Tibial artery (tissue), 4 donors: ENCODE data around the gene FXYD6.

ENCODE experiments used
- DNase-seq, 2 donors: peaks; one replicate each; pipeline ENCODE4 v3.0.0-alpha.2; 2019
- H3K27ac ChIP-seq, 2 donors: fragments of 200-600 bp; sonication (generic) in 1 of 2; 1 replicate in 1 of 2; 2 replicates in 1 of 2; pipeline ENCODE4 v1.5.1; 2018 to 2019; ENCODE audit warnings: mild to moderate bottlenecking in 1 of 2
- H3K27me3 ChIP-seq, 2 donors: fragments of 200-600 bp; sonication (generic) in 1 of 2; one replicate each; pipeline versions ENCODE4 v1.5.1 to v1.6.0; 2016 to 2019
- H3K36me3 ChIP-seq, 3 donors: fragments of 200-600 bp; sonication (generic) in 2 of 3; one replicate each; pipeline ENCODE4 v1.5.1; 2016 to 2019; ENCODE audit warnings: mild to moderate bottlenecking in 2 of 3
- H3K4me1 ChIP-seq, 4 donors: fragments of 200-600 bp; sonication (generic) in 2 of 4; 1 replicate in 3 of 4; 2 replicates in 1 of 4; pipeline ENCODE4 v1.5.1; 2016 to 2019
- H3K4me3 ChIP-seq, 2 donors: fragments of 200-600 bp; sonication (generic) in 1 of 2; 1 replicate in 1 of 2; 2 replicates in 1 of 2; pipeline ENCODE4 v1.5.1; 2018 to 2019; ENCODE audit warnings: mild to moderate bottlenecking in 2 of 2
- H3K9me3 ChIP-seq, 3 donors: fragments of 200-600 bp; sonication (generic) in 1 of 3; one replicate each; pipeline ENCODE4 v1.5.1; 2016 to 2019
- intact Hi-C: fragments of 100-400 bp; cut with DNase I; formaldehyde crosslinking; loops from one replicate; pipeline ENCODE4 v1.15.0; 2023; ENCODE audit warnings: low total_unique reads
- TF ChIP-seq, protein P1 (sequence below), 2 experiments: fragments of 200-600 bp in 1 of 2; fragments of 450-650 bp in 1 of 2; IDR thresholded peaks; one replicate each; pipeline ENCODE4 v1.5.1; 2017 to 2019; ENCODE audit warnings: antibody characterized with exemption in 2 of 2, mild to moderate bottlenecking in 1 of 2, moderate library complexity in 1 of 2

FXYD6 gene

DNA sequence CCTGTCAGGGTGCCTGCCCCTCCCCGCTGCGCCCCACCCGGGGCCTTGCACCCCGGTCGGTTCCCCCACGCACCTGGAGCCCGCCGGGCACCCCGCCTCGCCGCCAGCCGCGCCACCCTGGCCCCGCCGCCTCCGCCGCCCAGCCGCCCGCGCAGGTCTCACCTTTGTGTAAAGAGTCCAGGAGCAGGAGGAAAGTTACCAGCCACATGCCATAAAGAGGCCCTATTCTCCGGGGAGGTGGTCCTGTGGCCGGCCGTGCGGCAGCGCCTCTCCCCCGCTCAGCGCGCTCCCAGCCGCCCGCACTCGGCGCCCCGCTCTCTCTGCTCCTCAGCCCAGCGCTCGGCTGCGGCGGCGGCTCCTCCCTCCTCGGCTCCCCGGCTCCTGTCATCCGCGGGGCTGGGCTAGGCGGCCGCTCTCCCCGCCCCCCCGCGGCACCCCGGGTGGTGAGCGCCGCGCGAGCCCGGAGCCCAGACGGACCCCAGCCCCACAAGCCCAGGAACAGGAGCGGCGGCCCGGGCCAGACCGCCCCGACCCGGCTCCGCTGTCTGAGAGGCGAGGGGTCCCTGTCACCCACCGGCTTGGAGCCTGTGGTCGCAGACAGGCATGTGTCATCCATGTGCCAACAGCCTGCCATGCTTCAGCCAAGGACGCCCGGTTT is 79.5 kb downstream of the FXYD6 start, which contains the start of gene DSCAML1:
TSS of gene DSCAML1 (minus strand) at position 345 of the 658 bp plus-strand sequence. CDS start at position 208, 137 bp downstream.
- intact Hi-C loops: no loop called here
- H3K27ac ChIP-seq: no peak within 1 kb of the TSS
- H3K4me1 ChIP-seq: peaks cover 0 to 26% (median 19%) of the 10 kb centered on the region in 4 donors
- H3K4me3 ChIP-seq: peak within 1 kb of the TSS in 1 of 2 donors; percentile 13
- no peak for DNase-seq
- H3K9me3 ChIP-seq: no peaks in the 10 kb centered on the region
- TF ChIP-seq, protein P1, sequence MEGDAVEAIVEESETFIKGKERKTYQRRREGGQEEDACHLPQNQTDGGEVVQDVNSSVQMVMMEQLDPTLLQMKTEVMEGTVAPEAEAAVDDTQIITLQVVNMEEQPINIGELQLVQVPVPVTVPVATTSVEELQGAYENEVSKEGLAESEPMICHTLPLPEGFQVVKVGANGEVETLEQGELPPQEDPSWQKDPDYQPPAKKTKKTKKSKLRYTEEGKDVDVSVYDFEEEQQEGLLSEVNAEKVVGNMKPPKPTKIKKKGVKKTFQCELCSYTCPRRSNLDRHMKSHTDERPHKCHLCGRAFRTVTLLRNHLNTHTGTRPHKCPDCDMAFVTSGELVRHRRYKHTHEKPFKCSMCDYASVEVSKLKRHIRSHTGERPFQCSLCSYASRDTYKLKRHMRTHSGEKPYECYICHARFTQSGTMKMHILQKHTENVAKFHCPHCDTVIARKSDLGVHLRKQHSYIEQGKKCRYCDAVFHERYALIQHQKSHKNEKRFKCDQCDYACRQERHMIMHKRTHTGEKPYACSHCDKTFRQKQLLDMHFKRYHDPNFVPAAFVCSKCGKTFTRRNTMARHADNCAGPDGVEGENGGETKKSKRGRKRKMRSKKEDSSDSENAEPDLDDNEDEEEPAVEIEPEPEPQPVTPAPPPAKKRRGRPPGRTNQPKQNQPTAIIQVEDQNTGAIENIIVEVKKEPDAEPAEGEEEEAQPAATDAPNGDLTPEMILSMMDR (IDR thresholded peaks at IDR 0.05): no peak
- peaks cover 3 to 80% of the 10 kb centered on the region in 2 donors for H3K27me3 ChIP-seq
- H3K36me3 ChIP-seq: no peaks in the 10 kb centered on the region

DNA sequence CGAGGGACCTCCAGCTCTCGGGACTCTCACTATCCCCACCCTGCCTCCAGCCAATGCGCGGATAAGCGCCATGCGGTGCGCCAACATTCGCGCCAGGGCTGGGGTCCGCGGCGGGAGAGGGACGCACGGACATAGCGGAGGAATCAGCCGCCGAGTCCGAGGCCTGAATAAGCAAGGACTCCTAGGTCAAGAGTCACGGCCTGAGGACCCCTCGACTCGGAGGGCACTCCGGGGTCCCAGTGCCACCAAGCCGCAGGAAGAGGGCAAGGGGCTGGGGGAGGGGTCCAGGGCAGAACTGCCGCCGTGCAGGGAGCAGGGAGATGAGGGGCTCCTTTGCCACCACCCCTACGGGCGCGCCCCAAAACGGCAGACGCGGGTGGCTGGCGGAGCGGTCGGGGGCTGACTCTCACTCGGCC is 80.0 kb downstream of the FXYD6 start:
- no peaks in the 10 kb centered on the region for H3K9me3 ChIP-seq
- intact Hi-C loops: no loop called here
- peaks cover 3 to 85% of the 10 kb centered on the region in 2 donors for H3K27me3 ChIP-seq
- H3K4me3 ChIP-seq: peak overlapping the region in 1 of 2 donors; percentile 13
- DNase-seq: no peak
- H3K4me1 ChIP-seq: peaks cover 0 to 26% (median 19%) of the 10 kb centered on the region in 4 donors
- H3K36me3 ChIP-seq: no peaks in the 10 kb centered on the region
- no peak overlapping the region for H3K27ac ChIP-seq
- TF ChIP-seq, protein P1 (IDR thresholded peaks at IDR 0.05): no peak

DNA sequence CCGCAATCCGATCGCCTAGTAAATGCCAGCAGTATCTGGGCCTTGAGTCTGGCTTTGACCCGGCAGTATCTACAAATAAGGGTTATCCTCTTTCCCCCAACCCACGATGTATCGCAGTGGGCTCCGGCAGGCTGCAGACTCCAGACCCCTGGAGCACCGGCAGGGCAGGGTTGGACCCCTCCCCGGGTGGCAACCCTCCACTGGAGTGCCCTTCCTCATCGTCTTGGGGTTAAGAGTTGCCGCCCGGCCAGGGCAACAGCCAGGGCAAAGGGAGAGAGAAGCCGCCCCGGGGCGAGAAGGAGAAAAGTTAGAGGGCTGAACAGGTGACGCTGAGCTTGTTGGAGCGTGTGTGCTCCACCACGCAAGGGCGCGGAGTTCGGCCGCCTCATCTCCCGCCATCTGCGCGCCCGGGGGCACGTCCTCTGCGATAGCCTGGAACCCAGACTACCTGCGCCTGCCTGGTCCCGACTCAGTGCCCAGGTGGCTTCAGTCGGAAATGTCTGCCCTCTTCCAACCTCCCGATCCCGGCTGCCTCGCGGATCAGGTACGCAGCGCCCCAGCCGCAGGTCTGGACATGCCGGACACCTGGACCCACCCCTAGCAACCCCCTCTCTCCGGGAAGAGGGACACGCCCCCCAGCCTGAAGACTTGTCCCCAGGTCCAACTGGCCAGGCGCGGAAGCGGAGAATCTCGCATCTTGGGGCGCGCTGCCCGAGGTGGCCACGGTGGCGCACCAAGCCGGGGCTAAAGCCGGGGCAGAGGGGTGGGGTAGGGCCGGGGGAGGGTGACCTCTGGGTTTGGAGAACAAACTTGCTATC is 80.6 kb downstream of the FXYD6 start:
- Histone ChIP-seq H3K27me3 (peaks cover 3 to 91% of the 10 kb centered on the region in 2 donors), H3K27ac (no peak overlapping the region), H3K36me3 (no peaks in the 10 kb centered on the region), H3K9me3 (no peaks in the 10 kb centered on the region), H3K4me3 (peak overlapping the region in 1 of 2 donors; percentile 13), H3K4me1 (peaks cover 0 to 26% (median 19%) of the 10 kb centered on the region in 4 donors)
- intact Hi-C loops: no loop called here
- no peak for DNase-seq
- TF ChIP-seq, protein P1 (IDR thresholded peaks at IDR 0.05): no peak

DNA sequence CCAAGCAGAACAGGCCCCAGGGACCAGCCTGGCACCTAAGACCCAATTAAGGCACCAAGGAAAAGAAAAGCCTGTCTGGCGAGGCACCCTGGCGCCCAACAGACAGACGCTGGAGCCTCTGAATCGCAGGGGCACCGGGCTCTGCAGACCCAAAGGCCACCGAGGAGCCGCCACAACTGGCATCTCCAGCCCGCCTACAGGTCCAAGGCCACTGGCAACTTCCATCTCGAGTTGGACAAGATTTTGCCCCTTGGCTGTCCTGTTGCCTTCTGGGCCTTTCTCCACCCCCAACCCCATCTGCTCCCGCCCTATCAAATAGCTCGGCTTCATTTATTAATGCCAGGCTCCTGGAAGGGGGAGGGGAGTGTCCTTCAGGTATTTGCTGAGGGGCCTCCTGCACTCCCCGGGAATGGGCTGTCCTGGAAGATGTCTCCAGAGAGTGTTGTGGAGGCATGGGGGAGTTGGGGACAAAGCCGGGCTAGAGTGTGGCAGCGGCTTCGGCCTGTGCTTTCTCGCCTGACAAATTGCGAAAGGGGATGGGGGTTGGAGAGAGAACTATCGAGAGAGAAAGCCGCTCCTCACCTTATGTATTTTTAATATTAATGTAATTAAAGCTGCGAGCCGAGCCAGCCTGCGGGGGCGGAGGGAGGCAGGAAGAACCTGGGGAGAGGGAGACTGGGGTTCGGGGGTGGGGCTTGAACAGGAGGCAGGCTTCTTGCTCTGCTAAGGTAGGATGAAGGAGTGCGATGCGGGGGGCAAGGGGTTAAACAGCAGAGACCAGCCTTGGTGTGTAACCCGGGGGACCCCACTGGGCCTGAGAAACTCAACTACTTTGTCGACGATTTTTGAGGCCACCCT is 81.5 kb downstream of the FXYD6 start:
- peaks cover 0 to 26% (median 19%) of the 10 kb centered on the region in 4 donors for H3K4me1 ChIP-seq
- DNase-seq: no peak
- no peak overlapping the region for H3K4me3 ChIP-seq
- H3K27me3 ChIP-seq: peaks cover 3 to 87% of the 10 kb centered on the region in 2 donors
- no peaks in the 10 kb centered on the region for H3K36me3 ChIP-seq
- intact Hi-C loops: no loop called here
- H3K9me3 ChIP-seq: no peaks in the 10 kb centered on the region
- TF ChIP-seq, protein P1 (IDR thresholded peaks at IDR 0.05): no peak
- no peak overlapping the region for H3K27ac ChIP-seq

DNA sequence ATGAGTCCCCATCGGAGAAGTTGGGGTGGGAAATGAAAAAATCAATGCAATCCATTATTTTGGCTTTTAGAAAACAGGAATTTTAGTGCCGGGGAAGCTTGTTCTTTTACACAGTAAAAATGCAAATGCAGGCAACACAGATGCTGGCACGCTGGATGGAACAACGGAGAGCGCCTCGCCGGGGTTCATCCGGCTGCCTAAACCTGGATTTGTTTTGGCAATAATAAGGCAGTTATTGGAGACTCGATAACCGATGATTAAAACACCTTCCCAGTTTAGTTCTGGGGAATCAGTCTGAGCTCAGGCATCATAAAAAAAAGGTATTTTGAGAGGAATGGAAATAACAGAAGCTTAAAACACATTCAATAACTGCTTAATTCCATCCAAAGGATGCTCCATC is 82.3 kb downstream of the FXYD6 start:
- no peak for DNase-seq
- TF ChIP-seq, protein P1 (IDR thresholded peaks at IDR 0.05): no peak
- H3K4me1 ChIP-seq: peaks cover 0 to 26% (median 19%) of the 10 kb centered on the region in 4 donors
- no peaks in the 10 kb centered on the region for H3K36me3 ChIP-seq
- intact Hi-C loops: no loop called here
- H3K4me3 ChIP-seq: no peak overlapping the region
- H3K27me3 ChIP-seq: peaks cover 3 to 81% of the 10 kb centered on the region in 2 donors
- no peaks in the 10 kb centered on the region for H3K9me3 ChIP-seq
- no peak overlapping the region for H3K27ac ChIP-seq
